Ishikawa (cell line): ENCODE measurements around the gene AK9.

ENCODE experiments used
- CEBPB ChIP-seq: IDR thresholded peaks from 2 replicates; pipeline ENCODE4 v1.6.1; 2012
- CREB1 ChIP-seq: IDR thresholded peaks from 2 replicates; pipeline ENCODE4 v1.6.1; 2012; ENCODE audit warnings: low read depth
- EGR1 ChIP-seq: IDR thresholded peaks from 2 replicates; pipeline ENCODE4 v1.6.1; 2012
- EP300 ChIP-seq: IDR thresholded peaks from 2 replicates; pipeline ENCODE4 v1.6.1; 2012; ENCODE audit warnings: borderline replicate concordance
- FOXM1 ChIP-seq: IDR thresholded peaks from 2 replicates; pipeline ENCODE4 v1.6.1; 2012; ENCODE audit warnings: low read depth, borderline replicate concordance
- MAX ChIP-seq: IDR thresholded peaks from 2 replicates; pipeline ENCODE4 v1.6.1; 2012
- NFIC ChIP-seq: IDR thresholded peaks from 2 replicates; pipeline ENCODE4 v1.6.1; 2012
- RAD21 ChIP-seq: IDR thresholded peaks from 2 replicates; pipeline ENCODE4 v1.6.1; 2012; ENCODE audit warnings: low read depth
- REST ChIP-seq: IDR thresholded peaks from 2 replicates; pipeline ENCODE4 v1.6.1; 2012; ENCODE audit warnings: low read depth, mild to moderate bottlenecking
- TAF1 ChIP-seq: IDR thresholded peaks from 2 replicates; pipeline ENCODE4 v1.6.1; 2012; ENCODE audit warnings: low read depth, mild to moderate bottlenecking
- TCF12 ChIP-seq: IDR thresholded peaks from 2 replicates; pipeline ENCODE4 v1.6.1; 2012; ENCODE audit warnings: low read depth
- TEAD4 ChIP-seq: IDR thresholded peaks from 2 replicates; pipeline ENCODE4 v1.6.1; 2012
- USF1 ChIP-seq: IDR thresholded peaks from 2 replicates; pipeline ENCODE4 v1.6.1; 2012
- YY1 ChIP-seq: IDR thresholded peaks from 2 replicates; pipeline ENCODE4 v1.6.1; 2012; ENCODE audit warnings: low read depth
- ZBTB7A ChIP-seq: IDR thresholded peaks from 2 replicates; pipeline ENCODE4 v1.6.1; 2012; ENCODE audit warnings: low read depth

The AK9 gene

GRCh38 chr6:109506841-109507240, 184.2 kb downstream of the AK9 start:
- TF ChIP-seq TCF12 (no peak), REST (no peak), MAX (no peak), CREB1 (no peak), EP300 (no peak), CEBPB (no peak), RAD21 (no peak), TAF1 (no peak), USF1 (no peak), TEAD4 (no peak), EGR1 (no peak), FOXM1 (no peak), NFIC (no peak), ZBTB7A (no peak), YY1 (no peak)

GRCh38 chr6:109506314-109506713, 184.7 kb downstream of the AK9 start:
- TF ChIP-seq TCF12 = no peak
- TF ChIP-seq ZBTB7A = no peak
- no peak for TF ChIP-seq YY1
- TF ChIP-seq CREB1 = no peak
- no peak for TF ChIP-seq NFIC
- no peak for TF ChIP-seq CEBPB
- TF ChIP-seq FOXM1 = no peak
- TF ChIP-seq EP300 = no peak
- no peak for TF ChIP-seq RAD21
- no peak for TF ChIP-seq USF1
- TF ChIP-seq EGR1 = no peak
- no peak for TF ChIP-seq REST
- no peak for TF ChIP-seq TAF1
- no peak for TF ChIP-seq TEAD4
- TF ChIP-seq MAX = no peak

GRCh38 chr6:109503327-109504224, 187.4 kb downstream of the AK9 start:
- no peak for TF ChIP-seq REST
- TF ChIP-seq EGR1 = no peak
- no peak for TF ChIP-seq RAD21
- no peak for TF ChIP-seq YY1

- no peak for TF ChIP-seq TAF1
- no peak for TF ChIP-seq USF1
- no peak for TF ChIP-seq CEBPB
- TF ChIP-seq RAD21 = no peak
- TF ChIP-seq ZBTB7A = no peak
- no peak for TF ChIP-seq NFIC
- TF ChIP-seq EGR1 = no peak
- TF ChIP-seq FOXM1 = no peak
- TF ChIP-seq MAX = no peak
- TF ChIP-seq REST = no peak
- no peak for TF ChIP-seq CREB1
- no peak for TF ChIP-seq EP300
- TF ChIP-seq TEAD4 = no peak
- no peak for TF ChIP-seq TCF12
- TF ChIP-seq YY1 = no peak
Observed at GRCh38 chr6:109498936-109499335, 192.1 kb downstream of the AK9 start.
